K562 (cell line): ENCODE results near the gene DCST1. TPM values are rescaled to one million over a fixed set of nuclear protein-coding genes. Genes with fewer than 3 reads are reported as not detected.

Experiments used
- ATAC-seq: fragments of 200-7000 bp; cut with Tn5 transposase; 3 replicates; pipeline ENCODE4 v1.9.1; 2020; ENCODE audit warnings: moderate library complexity
- BruUV-seq: library from RNA; stranded (reverse); fragments of 400-500 nt; replicated peaks from 2 replicates; lab custom pipeline; 2021; lab: Mats Ljungman, UMichigan
- CTCF ChIA-PET: fragments of 300-600 bp; formaldehyde crosslinking; extraction: SDS; loops from one replicate; lab custom pipeline; 2021; ENCODE audit warnings: low intra/inter-chr PET ratio; lab: Yijun Ruan, JAX
- POLR2A ChIA-PET: fragments of 300-600, 350-650 bp; sonication (Branson Sonifier 250); formaldehyde crosslinking; extraction: SDS; loops from one replicate; lab custom pipeline; 2021; ENCODE audit warnings: antibody characterized with exemption, inconsistent platforms; lab: Yijun Ruan, JAX
- DNase-seq, 4 experiments: peaks; one replicate each; pipeline versions ENCODE4 v3.0.0 to v3.0.0-alpha.2; 2011 to 2018; ENCODE audit warnings: low spot score in 3 of 4, mixed read lengths in 3 of 4; ENCODE audit errors: extremely low read depth in 1 of 4
- FAIRE-seq: peaks from 2 replicates; lab custom pipeline; 2011; peaks lifted over from hg19 to GRCh38; lab: Jason Lieb, UNC
- H2AFZ ChIP-seq: 2 replicates; pipeline ENCODE4 v1.6.0; 2011; ENCODE audit warnings: low read depth, low read length, control low read depth, inconsistent platforms
- H3K27ac ChIP-seq: fragments of 200-600 bp; 3 replicates; pipeline ENCODE4 v1.8.0; 2011; ENCODE audit warnings: low read depth, mild to moderate bottlenecking, control low read depth, inconsistent platforms, low read length, moderate library complexity, mixed read lengths; ENCODE audit errors: extremely low read depth
- H3K27me3 ChIP-seq, 2 experiments: fragments of 300-600 bp in 1 of 2; 2 replicates in 1 of 2; 3 replicates in 1 of 2; pipeline versions ENCODE4 v1.6.0 to v1.8.0; 2011; ENCODE audit warnings: inconsistent platforms in 2 of 2, low read length in 2 of 2, mild to moderate bottlenecking in 1 of 2, mixed read lengths in 1 of 2, moderate library complexity in 1 of 2; ENCODE audit not compliant: control insufficient read depth in 2 of 2, insufficient read depth in 2 of 2
- H3K36me3 ChIP-seq: fragments of 300-600 bp; 3 replicates; pipeline ENCODE4 v1.8.0; 2011; ENCODE audit warnings: mild to moderate bottlenecking, low read length, inconsistent platforms; ENCODE audit not compliant: control insufficient read depth, insufficient read depth
- H3K4me1 ChIP-seq, 2 experiments: fragments of 200-600 bp in 1 of 2; replicated peaks in 1 of 2; 2 replicates in 1 of 2; 3 replicates in 1 of 2; pipeline versions ENCODE4 v1.5.1 to v1.8.0; 2011; ENCODE audit warnings: inconsistent platforms in 2 of 2, low read length in 2 of 2, mild to moderate bottlenecking in 1 of 2, mixed read lengths in 1 of 2, moderate library complexity in 1 of 2; ENCODE audit not compliant: control insufficient read depth in 2 of 2, insufficient read depth in 2 of 2
- H3K4me2 ChIP-seq: 2 replicates; pipeline ENCODE4 v1.6.1; 2011; ENCODE audit warnings: low read length, control low read depth, inconsistent platforms, mixed read lengths; ENCODE audit not compliant: insufficient read depth
- H3K4me3 ChIP-seq: fragments of 200-600 bp; sonication (generic), shearing (Covaris generic); 2 replicates; pipeline ENCODE4 v1.5.1; 2016; ENCODE audit warnings: control low read depth, inconsistent platforms
- H3K79me2 ChIP-seq: fragments of 200-600 bp; 3 replicates; pipeline ENCODE4 v1.8.0; 2011; ENCODE audit warnings: low read length, inconsistent platforms; ENCODE audit not compliant: control insufficient read depth, insufficient read depth
- H3K9ac ChIP-seq, 2 experiments: 2 replicates each; pipeline versions ENCODE4 v1.6.0 to v1.6.1; 2011; ENCODE audit warnings: low read depth in 2 of 2, low read length in 2 of 2, control low read depth in 1 of 2, inconsistent platforms in 1 of 2, mild to moderate bottlenecking in 1 of 2, mixed read lengths in 1 of 2; ENCODE audit not compliant: insufficient read depth in 1 of 2
- H3K9me1 ChIP-seq: one replicate; pipeline ENCODE4 v1.6.0; 2011; ENCODE audit warnings: inconsistent platforms, mild to moderate bottlenecking, low read length, moderate library complexity; ENCODE audit not compliant: control insufficient read depth, insufficient read depth
- H3K9me3 ChIP-seq: replicated peaks from 2 replicates; pipeline ENCODE4 v1.5.1; 2011; ENCODE audit warnings: low read depth, low read length, inconsistent platforms; ENCODE audit not compliant: control insufficient read depth, insufficient read depth
- H4K20me1 ChIP-seq: replicated peaks from 2 replicates; pipeline ENCODE4 v1.6.1; 2011; ENCODE audit warnings: low read length, inconsistent platforms, mixed read lengths; ENCODE audit not compliant: control insufficient read depth, insufficient read depth
- NFIC ChIP-seq: fragments of 450-650 bp; IDR thresholded peaks from 2 replicates; pipeline ENCODE4 v1.6.1; 2017; ENCODE audit warnings: mild to moderate bottlenecking, inconsistent platforms
- WGBS: fragments of 100-300 bp; shearing (Covaris generic); methylation state at CpG from one replicate; pipeline ENCODE4 v1.1.6; 2016; ENCODE audit warnings: low coverage, mixed read lengths; ENCODE audit not compliant: insufficient coverage; ENCODE audit errors: missing lambda C conversion rate; 5-methylcytosine and 5-hydroxymethylcytosine counted together
- in situ Hi-C: fragments of 300-500 bp; cut with MboI; formaldehyde crosslinking; loops from 4 replicates; pipeline ENCODE4 v1.15.0; 2018; ENCODE audit warnings: inconsistent platforms, mixed read lengths
- intact Hi-C: fragments of 100-400 bp; cut with micrococcal nuclease; formaldehyde crosslinking; loops from 2 replicates; pipeline ENCODE4 v1.14.2; 2022
- polyA plus RNA-seq, 8 experiments: library from polyadenylated mRNA; depleted of rRNA in 4 of 8; stranded (reverse) in 5 of 8; unstranded in 3 of 8; fragments of >200 nt; fragmentation: Nextera tagmentation in 2 of 8; fragmentation: Illumina TruSeq in 1 of 8; extraction: Ambion mirVana in 2 of 8; extraction: Trizol in 1 of 8; gene quantifications; 2 replicates each; pipeline versions ENCODE4 v1.2.1 to v1.2.3, GENCODE V29; 2011 to 2014; ENCODE audit warnings: inconsistent platforms in 1 of 8, missing spikeins in 1 of 8
- total RNA-seq, 7 experiments: library from RNA; depleted of rRNA in 6 of 7; stranded (reverse); fragments of >200 nt in 6 of 7; fragmentation: Illumina TruSeq in 2 of 7; extraction: Trizol in 2 of 7; gene quantifications; 2 replicates each; pipeline versions ENCODE4 v1.2.1 to v1.2.3, GENCODE V29; 2011 to 2021; ENCODE audit warnings: low replicate concordance in 1 of 7
- TF ChIP-seq, protein P1 (sequence below): fragments of 250-450 bp; sonication (Bioruptor Pico); IDR thresholded peaks from 2 replicates; pipeline ENCODE4 v1.5.0; 2021; ENCODE audit warnings: mild to moderate bottlenecking, borderline replicate concordance
- TF ChIP-seq, protein P2 (sequence below): fragments of 450-650 bp; formaldehyde crosslinking; conservative IDR thresholded peaks from 2 replicates; pipeline ENCODE4 v1.4.0; 2022; ENCODE audit warnings: mild to moderate bottlenecking, missing genetic modification characterization
- TF ChIP-seq, protein P3 (sequence below), 2 experiments: fragments of 450-650 bp in 1 of 2; sonication (generic) in 1 of 2; formaldehyde crosslinking in 1 of 2; IDR thresholded peaks in 1 of 2; conservative IDR thresholded peaks in 1 of 2; 2 replicates each; pipeline versions ENCODE4 v1.6.1 to v1.8.1; 2016 to 2023; ENCODE audit warnings: mild to moderate bottlenecking in 2 of 2, moderate library complexity in 2 of 2, inconsistent platforms in 1 of 2, missing genetic modification reagents in 1 of 2

Gene DCST1
- total and polyA plus RNA-seq, 9 of the 15 experiments (the other 6 are each of a cell fraction or from before 2014, with no cell fraction given): not detected

DNA sequence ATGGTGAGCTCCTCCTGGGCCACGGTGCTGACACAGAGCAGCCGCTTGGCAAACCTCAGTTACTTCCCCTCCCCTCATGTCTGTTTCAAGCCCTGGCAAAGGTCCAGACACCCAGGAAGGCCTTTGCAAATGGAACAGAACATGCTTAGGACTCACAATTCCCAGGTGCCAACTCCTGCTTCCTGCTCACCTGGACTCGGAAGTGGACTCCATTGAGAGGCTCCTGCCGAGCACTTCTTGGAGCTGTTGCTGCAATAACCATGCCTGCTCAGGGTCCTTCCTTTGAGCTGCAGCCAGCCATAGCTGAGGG is 10.7 kb upstream of the DCST1 start:
- POLR2A ChIA-PET: interaction anchor here (0.6 to 1.3 kb wide), 8 partner anchors 10 to 829 kb away, joined by 3 to 4 read pairs (median 3); no protein-coding TSS in a partner anchor
- FAIRE-seq: peak; percentile 77
- peaks cover 16 to 19% of the 10 kb centered on the region in 2 experiments for H3K4me1 ChIP-seq

More for the DNA sequence above, 10.7 kb upstream of the DCST1 start:
- Histone ChIP-seq H3K9ac (peak overlapping the region in 1 of 2 experiments; percentile 59; a peak in 2 of 4 replicates), H3K4me2 (no peak overlapping the region; the same call in 1 of the 2 replicates), H3K36me3 (peaks cover 9% of the 10 kb centered on the region; the same call in 1 of the 3 replicates), H3K79me2 (no peaks in the 10 kb centered on the region), H3K9me1 (no peaks in the 10 kb centered on the region), H2AFZ (no peak overlapping the region), H4K20me1 (no peaks in the 10 kb centered on the region), H3K4me3 (no peak overlapping the region), H3K27ac (no peak overlapping the region), H3K27me3 (no peaks in the 10 kb centered on the region), H3K9me3 (no peaks in the 10 kb centered on the region)
- CTCF ChIA-PET: interaction anchor here (0.5 kb wide), 1 partner anchor 100 kb away, joined by 3 read pairs; no protein-coding TSS in a partner anchor
- no TSS peak for BruUV-seq
- intact Hi-C loops (no loop called here), in situ Hi-C loops (no loop called here)
- 13% methylated on average over 4 of the region's 4 CpGs for WGBS
- TF ChIP-seq, protein P1, sequence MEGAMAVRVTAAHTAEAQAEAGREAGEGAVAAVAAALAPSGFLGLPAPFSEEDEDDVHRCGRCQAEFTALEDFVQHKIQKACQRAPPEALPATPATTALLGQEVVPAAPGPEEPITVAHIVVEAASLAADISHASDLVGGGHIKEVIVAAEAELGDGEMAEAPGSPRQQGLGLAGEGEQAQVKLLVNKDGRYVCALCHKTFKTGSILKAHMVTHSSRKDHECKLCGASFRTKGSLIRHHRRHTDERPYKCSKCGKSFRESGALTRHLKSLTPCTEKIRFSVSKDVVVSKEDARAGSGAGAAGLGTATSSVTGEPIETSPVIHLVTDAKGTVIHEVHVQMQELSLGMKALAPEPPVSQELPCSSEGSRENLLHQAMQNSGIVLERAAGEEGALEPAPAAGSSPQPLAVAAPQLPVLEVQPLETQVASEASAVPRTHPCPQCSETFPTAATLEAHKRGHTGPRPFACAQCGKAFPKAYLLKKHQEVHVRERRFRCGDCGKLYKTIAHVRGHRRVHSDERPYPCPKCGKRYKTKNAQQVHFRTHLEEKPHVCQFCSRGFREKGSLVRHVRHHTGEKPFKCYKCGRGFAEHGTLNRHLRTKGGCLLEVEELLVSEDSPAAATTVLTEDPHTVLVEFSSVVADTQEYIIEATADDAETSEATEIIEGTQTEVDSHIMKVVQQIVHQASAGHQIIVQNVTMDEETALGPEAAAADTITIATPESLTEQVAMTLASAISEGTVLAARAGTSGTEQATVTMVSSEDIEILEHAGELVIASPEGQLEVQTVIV: no peak
- TF ChIP-seq, protein P2, sequence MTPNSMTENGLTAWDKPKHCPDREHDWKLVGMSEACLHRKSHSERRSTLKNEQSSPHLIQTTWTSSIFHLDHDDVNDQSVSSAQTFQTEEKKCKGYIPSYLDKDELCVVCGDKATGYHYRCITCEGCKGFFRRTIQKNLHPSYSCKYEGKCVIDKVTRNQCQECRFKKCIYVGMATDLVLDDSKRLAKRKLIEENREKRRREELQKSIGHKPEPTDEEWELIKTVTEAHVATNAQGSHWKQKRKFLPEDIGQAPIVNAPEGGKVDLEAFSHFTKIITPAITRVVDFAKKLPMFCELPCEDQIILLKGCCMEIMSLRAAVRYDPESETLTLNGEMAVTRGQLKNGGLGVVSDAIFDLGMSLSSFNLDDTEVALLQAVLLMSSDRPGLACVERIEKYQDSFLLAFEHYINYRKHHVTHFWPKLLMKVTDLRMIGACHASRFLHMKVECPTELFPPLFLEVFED: no peak
- TF ChIP-seq, protein P3, sequence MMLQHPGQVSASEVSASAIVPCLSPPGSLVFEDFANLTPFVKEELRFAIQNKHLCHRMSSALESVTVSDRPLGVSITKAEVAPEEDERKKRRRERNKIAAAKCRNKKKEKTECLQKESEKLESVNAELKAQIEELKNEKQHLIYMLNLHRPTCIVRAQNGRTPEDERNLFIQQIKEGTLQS (IDR thresholded peaks at IDR 0.05): no peak
- TF ChIP-seq, protein P3 (CRISPR knock-in tag; conservative IDR thresholded peaks at IDR 0.05): no peak
- TF ChIP-seq NFIC: peak; percentile 76
- no peak for ATAC-seq
- DNase-seq: peak in 1 of 4 experiments; percentile 42
